ENCODE data around the gene MPV17.

MPV17 gene

GRCh38 chr2:27298391-27299080 is 24.4 kb downstream of the MPV17 start:
- no peak for DNase-seq (ENCODE audit: extremely low read depth, insufficient read length)
- H3K36me3 ChIP-seq (ENCODE audit: control insufficient read depth, insufficient read depth, low read length), result no peaks in the 10 kb centered on the region
- TF ChIP-seq, protein P1, sequence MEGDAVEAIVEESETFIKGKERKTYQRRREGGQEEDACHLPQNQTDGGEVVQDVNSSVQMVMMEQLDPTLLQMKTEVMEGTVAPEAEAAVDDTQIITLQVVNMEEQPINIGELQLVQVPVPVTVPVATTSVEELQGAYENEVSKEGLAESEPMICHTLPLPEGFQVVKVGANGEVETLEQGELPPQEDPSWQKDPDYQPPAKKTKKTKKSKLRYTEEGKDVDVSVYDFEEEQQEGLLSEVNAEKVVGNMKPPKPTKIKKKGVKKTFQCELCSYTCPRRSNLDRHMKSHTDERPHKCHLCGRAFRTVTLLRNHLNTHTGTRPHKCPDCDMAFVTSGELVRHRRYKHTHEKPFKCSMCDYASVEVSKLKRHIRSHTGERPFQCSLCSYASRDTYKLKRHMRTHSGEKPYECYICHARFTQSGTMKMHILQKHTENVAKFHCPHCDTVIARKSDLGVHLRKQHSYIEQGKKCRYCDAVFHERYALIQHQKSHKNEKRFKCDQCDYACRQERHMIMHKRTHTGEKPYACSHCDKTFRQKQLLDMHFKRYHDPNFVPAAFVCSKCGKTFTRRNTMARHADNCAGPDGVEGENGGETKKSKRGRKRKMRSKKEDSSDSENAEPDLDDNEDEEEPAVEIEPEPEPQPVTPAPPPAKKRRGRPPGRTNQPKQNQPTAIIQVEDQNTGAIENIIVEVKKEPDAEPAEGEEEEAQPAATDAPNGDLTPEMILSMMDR (IDR thresholded peaks at IDR 0.05; ENCODE audit: insufficient read depth, low read length, poor library complexity, severe bottlenecking), result no peak
- H3K27me3 ChIP-seq (replicated peaks; ENCODE audit: control insufficient read depth, insufficient read depth, low read length), result no peaks in the 10 kb centered on the region
- H3K4me3 ChIP-seq (replicated peaks; ENCODE audit: low read depth, low read length), result no peak overlapping the region

- H3K4me3 ChIP-seq (replicated peaks; ENCODE audit: low read depth, low read length), result no peak overlapping the region
- H3K36me3 ChIP-seq (ENCODE audit: control insufficient read depth, insufficient read depth, low read length), result no peaks in the 10 kb centered on the region
- TF ChIP-seq, protein P1 (IDR thresholded peaks at IDR 0.05; ENCODE audit: insufficient read depth, low read length, poor library complexity, severe bottlenecking), result no peak
- H3K27me3 ChIP-seq (replicated peaks; ENCODE audit: control insufficient read depth, insufficient read depth, low read length), result no peaks in the 10 kb centered on the region
- DNase-seq (ENCODE audit: extremely low read depth, insufficient read length), result no peak
Measured at GRCh38 chr2:27297195-27297594, 25.7 kb downstream of the MPV17 start.

- Histone ChIP-seq H3K27me3 (replicated peaks; ENCODE audit: control insufficient read depth, insufficient read depth, low read length) (no peaks in the 10 kb centered on the region), H3K36me3 (ENCODE audit: control insufficient read depth, insufficient read depth, low read length) (no peaks in the 10 kb centered on the region), H3K4me3 (replicated peaks; ENCODE audit: low read depth, low read length) (no peak overlapping the region)
- DNase-seq (ENCODE audit: extremely low read depth, insufficient read length), result no peak
- TF ChIP-seq, protein P1 (IDR thresholded peaks at IDR 0.05; ENCODE audit: insufficient read depth, low read length, poor library complexity, severe bottlenecking), result no peak
Measured at GRCh38 chr2:27296481-27296880, 26.4 kb downstream of the MPV17 start.

DNA sequence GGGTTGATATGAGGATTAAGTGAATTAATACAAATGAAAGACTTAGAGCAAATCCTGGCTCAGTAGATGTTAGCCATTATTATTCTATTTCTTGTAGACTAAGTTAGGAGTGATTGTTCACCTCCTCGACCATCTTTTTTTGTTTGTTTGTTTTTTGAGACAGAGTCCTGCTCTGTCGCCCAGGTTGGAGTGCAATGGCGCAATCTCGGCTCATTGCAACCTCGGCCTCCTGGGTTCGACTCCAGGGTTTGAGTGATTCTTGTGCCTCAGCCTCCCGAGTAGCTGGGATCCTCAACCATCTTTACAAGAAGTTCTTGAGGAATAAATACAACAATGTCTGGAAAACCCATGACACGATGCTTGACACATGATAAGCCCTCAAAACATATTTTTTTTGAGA is 28.0 kb downstream of the MPV17 start:
- TF ChIP-seq, protein P1 (IDR thresholded peaks at IDR 0.05; ENCODE audit: insufficient read depth, low read length, poor library complexity, severe bottlenecking), result no peak
- DNase-seq (ENCODE audit: extremely low read depth, insufficient read length), result no peak
- Histone ChIP-seq H3K36me3 (ENCODE audit: control insufficient read depth, insufficient read depth, low read length) (no peaks in the 10 kb centered on the region), H3K27me3 (replicated peaks; ENCODE audit: control insufficient read depth, insufficient read depth, low read length) (no peaks in the 10 kb centered on the region), H3K4me3 (replicated peaks; ENCODE audit: low read depth, low read length) (no peak overlapping the region)

DNA sequence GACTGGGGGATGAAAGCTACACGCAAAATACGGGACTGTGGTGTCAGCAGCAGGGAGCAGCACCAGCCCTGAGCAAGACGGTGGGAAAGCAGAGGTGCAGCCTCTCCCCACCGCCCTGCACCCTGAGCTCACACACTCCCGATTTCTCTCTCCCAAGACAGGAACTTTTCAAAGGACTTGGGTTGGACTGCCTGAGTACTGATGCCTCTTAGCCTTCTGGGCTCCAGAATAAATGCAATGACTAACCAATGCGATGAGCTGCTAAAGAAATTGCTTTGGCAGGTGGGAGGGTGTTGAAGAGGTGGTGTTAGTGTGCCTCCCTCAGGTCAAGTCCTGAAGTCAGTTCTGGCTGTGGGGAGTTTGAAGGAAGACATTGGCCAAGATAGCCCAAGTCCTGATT is 31.0 kb downstream of the MPV17 start:
- Histone ChIP-seq H3K27me3 (replicated peaks; ENCODE audit: control insufficient read depth, insufficient read depth, low read length) (no peaks in the 10 kb centered on the region), H3K4me3 (replicated peaks; ENCODE audit: low read depth, low read length) (no peak overlapping the region), H3K36me3 (ENCODE audit: control insufficient read depth, insufficient read depth, low read length) (no peaks in the 10 kb centered on the region)
- DNase-seq (ENCODE audit: extremely low read depth, insufficient read length), result no peak
- TF ChIP-seq, protein P1 (IDR thresholded peaks at IDR 0.05; ENCODE audit: insufficient read depth, low read length, poor library complexity, severe bottlenecking), result peak; percentile 14

DNA sequence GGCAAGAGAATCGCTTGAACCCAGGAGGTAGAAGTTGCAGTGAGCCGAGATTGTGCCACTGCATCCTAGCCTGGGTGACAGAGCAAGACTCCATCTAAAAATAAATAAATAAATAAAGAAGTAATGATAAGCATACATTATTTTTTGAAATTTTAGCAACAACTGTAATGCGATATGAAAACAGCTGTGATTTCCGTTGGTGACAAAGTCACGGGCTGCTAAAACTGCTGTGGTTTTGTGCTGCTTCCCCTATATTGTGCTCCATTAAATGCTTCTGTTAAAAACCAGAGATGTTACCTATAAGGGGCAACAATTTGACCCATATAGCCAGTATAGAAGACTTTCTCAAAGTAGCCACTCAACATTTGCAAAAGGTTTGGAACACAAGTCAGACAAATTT is 32.3 kb downstream of the MPV17 start:
- Histone ChIP-seq H3K27me3 (replicated peaks; ENCODE audit: control insufficient read depth, insufficient read depth, low read length) (no peaks in the 10 kb centered on the region), H3K36me3 (ENCODE audit: control insufficient read depth, insufficient read depth, low read length) (no peaks in the 10 kb centered on the region), H3K4me3 (replicated peaks; ENCODE audit: low read depth, low read length) (no peak overlapping the region)
- TF ChIP-seq, protein P1 (IDR thresholded peaks at IDR 0.05; ENCODE audit: insufficient read depth, low read length, poor library complexity, severe bottlenecking), result no peak
- DNase-seq (ENCODE audit: extremely low read depth, insufficient read length), result no peak

Data from GM06990 (cell line).